Prostate gland (tissue), 2 donors: ENCODE results near the gene IL1RAPL2. TPM values are rescaled to one million over a fixed set of nuclear protein-coding genes. Genes with fewer than 3 reads are reported as not detected.

Experiments used
- DNase-seq: peaks from one replicate; pipeline ENCODE4 v3.0.0-alpha.2; 2019; ENCODE audit warnings: low spot score
- H3K27ac ChIP-seq, 2 donors: fragments of 200-600 bp; sonication (generic); 2 replicates each; pipeline ENCODE4 v1.5.1; 2017 to 2019
- H3K27me3 ChIP-seq: fragments of 200-600 bp; sonication (generic); replicated peaks from 2 replicates; pipeline ENCODE4 v1.5.1; 2019; ENCODE audit not compliant: insufficient read depth
- H3K36me3 ChIP-seq, 2 donors: fragments of 200-600 bp; sonication (generic); 1 replicate in 1 of 2; 2 replicates in 1 of 2; pipeline versions ENCODE4 v1.5.1 to v1.8.1; 2017 to 2019
- H3K4me1 ChIP-seq: fragments of 200-600 bp; sonication (generic); replicated peaks from 2 replicates; pipeline ENCODE4 v1.5.1; 2019
- H3K4me3 ChIP-seq, 2 donors: fragments of 200-600 bp; sonication (generic); 2 replicates each; pipeline ENCODE4 v1.5.1; 2017 to 2019
- H3K9me3 ChIP-seq: fragments of 200-600 bp; sonication (generic); 2 replicates; pipeline ENCODE4 v1.5.1; 2017
- CTCF ChIP-seq, 4 experiments: fragments of 200-600 bp in 2 of 4; fragments of 450-650 bp in 2 of 4; sonication (generic) in 2 of 4; IDR thresholded peaks; 1 replicate in 3 of 4; 2 replicates in 1 of 4; pipeline ENCODE4 v1.5.1; 2016 to 2019; ENCODE audit warnings: antibody characterized with exemption in 4 of 4, mild to moderate bottlenecking in 2 of 4, moderate library complexity in 2 of 4
- POLR2A ChIP-seq: fragments of 450-650 bp; IDR thresholded peaks from one replicate; pipeline ENCODE4 v1.6.1; 2016; ENCODE audit warnings: antibody characterized with exemption, mild to moderate bottlenecking
- POLR2AphosphoS5 ChIP-seq: sonication (generic); formaldehyde crosslinking; IDR thresholded peaks from one replicate; pipeline ENCODE4 v1.6.1; 2017; ENCODE audit warnings: antibody characterized with exemption
- WGBS: methylation state at CpG from one replicate; pipeline ENCODE4 v1.1.5; 2018; 5-methylcytosine and 5-hydroxymethylcytosine counted together
- intact Hi-C: fragments of 100-400 bp; cut with DNase I; formaldehyde crosslinking; loops from one replicate; pipeline ENCODE4 v1.14.2; 2022
- total RNA-seq, 2 donors: library from RNA; depleted of rRNA; stranded (reverse); fragments of >200 nt; gene quantifications; one replicate each; pipeline ENCODE4 v1.1.0, GENCODE V29; 2016

The IL1RAPL2 gene
- total RNA-seq, 2 donors from 2014 or later, result 0.51 TPM; not detected in 1

GRCh38 chrX:105723966-105724735, 1158.2 kb downstream of the IL1RAPL2 start:
- no peak for DNase-seq
- 31% methylated on average over 1 of the region's 1 CpG for WGBS
- Histone ChIP-seq H3K4me1 (no peaks in the 10 kb centered on the region), H3K27me3 (no peaks in the 10 kb centered on the region), H3K27ac (no peak overlapping the region), H3K9me3 (no peaks in the 10 kb centered on the region), H3K36me3 (no peaks in the 10 kb centered on the region), H3K4me3 (no peak overlapping the region)
- TF ChIP-seq CTCF (IDR thresholded peaks at IDR 0.05) (no peak), POLR2A (no peak), POLR2AphosphoS5 (no peak)
- intact Hi-C loops, result no loop called here

DNA sequence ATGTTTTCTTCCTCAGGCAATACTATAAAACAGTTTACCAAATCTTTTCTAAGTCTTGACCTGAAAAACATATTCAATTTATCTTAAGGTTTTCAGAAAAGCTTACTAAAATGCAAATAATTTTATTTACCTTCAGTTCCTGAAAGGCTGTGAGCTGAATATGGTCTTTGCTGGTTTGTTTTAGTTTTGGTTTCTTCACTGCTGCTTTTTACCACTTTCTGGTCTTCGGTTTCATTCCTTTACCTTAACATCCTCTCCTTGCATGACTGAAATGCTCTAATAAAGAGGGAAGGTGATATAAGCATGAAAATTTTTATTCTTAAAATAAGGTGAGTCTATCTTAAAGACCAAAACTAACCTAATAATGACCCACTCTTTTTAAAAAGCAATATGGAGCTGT, 1159.2 kb downstream of the IL1RAPL2 start:
- TF ChIP-seq CTCF (IDR thresholded peaks at IDR 0.05), result no peak
- no peak for TF ChIP-seq POLR2AphosphoS5
- TF ChIP-seq POLR2A, result no peak
- Histone ChIP-seq H3K27me3 (no peaks in the 10 kb centered on the region), H3K9me3 (no peaks in the 10 kb centered on the region), H3K27ac (no peak overlapping the region), H3K36me3 (no peaks in the 10 kb centered on the region), H3K4me1 (no peaks in the 10 kb centered on the region), H3K4me3 (no peak overlapping the region)
- intact Hi-C loops, result no loop called here
- no peak for DNase-seq
- WGBS, result 87% methylated on average over 1 of the region's 1 CpG

DNA sequence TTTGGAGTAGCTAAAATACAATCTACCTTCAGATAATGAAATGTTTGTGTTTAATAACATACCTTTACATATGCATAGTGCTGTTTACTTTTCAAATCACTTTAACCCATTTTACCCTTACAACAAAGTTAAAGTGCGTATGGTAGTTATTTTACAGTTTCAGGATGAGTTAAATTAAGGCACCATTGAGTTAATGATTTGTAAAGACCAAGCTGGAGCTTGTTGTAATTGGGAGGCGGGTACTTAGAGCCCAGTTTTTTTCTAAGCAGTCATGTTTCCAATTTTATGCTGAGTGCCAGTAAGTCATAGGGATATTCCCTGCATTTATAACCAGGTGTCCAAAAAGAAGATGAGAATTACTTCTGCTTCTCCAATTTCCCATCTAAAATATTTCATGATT, 1172.2 kb downstream of the IL1RAPL2 start:
- Histone ChIP-seq H3K9me3 (no peaks in the 10 kb centered on the region), H3K4me3 (no peak overlapping the region), H3K36me3 (no peaks in the 10 kb centered on the region), H3K27ac (no peak overlapping the region), H3K4me1 (no peaks in the 10 kb centered on the region), H3K27me3 (no peaks in the 10 kb centered on the region)
- no peak for TF ChIP-seq CTCF (IDR thresholded peaks at IDR 0.05)
- no peak for TF ChIP-seq POLR2AphosphoS5
- no peak for TF ChIP-seq POLR2A
- DNase-seq, result no peak
- WGBS, result 54% methylated on average over 2 of the region's 2 CpGs
- intact Hi-C loops, result no loop called here

- Histone ChIP-seq H3K4me1 (no peaks in the 10 kb centered on the region), H3K4me3 (no peak overlapping the region), H3K27me3 (no peaks in the 10 kb centered on the region), H3K27ac (no peak overlapping the region), H3K9me3 (no peaks in the 10 kb centered on the region), H3K36me3 (no peaks in the 10 kb centered on the region)
- DNase-seq, result no peak
- TF ChIP-seq POLR2AphosphoS5 (no peak), POLR2A (no peak), CTCF (IDR thresholded peaks at IDR 0.05) (no peak)
- intact Hi-C loops, result no loop called here
Observed at GRCh38 chrX:105744291-105744690, 1178.3 kb downstream of the IL1RAPL2 start.

GRCh38 chrX:105744946-105745345, 1178.9 kb downstream of the IL1RAPL2 start:
- intact Hi-C loops, result no loop called here
- WGBS, result 89% methylated on average over 2 of the region's 2 CpGs
- Histone ChIP-seq H3K9me3 (no peaks in the 10 kb centered on the region), H3K27me3 (no peaks in the 10 kb centered on the region), H3K27ac (no peak overlapping the region), H3K4me3 (no peak overlapping the region), H3K36me3 (no peaks in the 10 kb centered on the region), H3K4me1 (no peaks in the 10 kb centered on the region)
- DNase-seq, result no peak
- TF ChIP-seq POLR2AphosphoS5 (no peak), CTCF (IDR thresholded peaks at IDR 0.05) (no peak), POLR2A (no peak)
